ENCODE measurements around the gene NCKAP5. TPM values are rescaled to one million over a fixed set of nuclear protein-coding genes. Genes with fewer than 3 reads are reported as not detected.

The NCKAP5 gene
- total RNA-seq, 1 donor from 2014 or later = 0.46 TPM

DNA sequence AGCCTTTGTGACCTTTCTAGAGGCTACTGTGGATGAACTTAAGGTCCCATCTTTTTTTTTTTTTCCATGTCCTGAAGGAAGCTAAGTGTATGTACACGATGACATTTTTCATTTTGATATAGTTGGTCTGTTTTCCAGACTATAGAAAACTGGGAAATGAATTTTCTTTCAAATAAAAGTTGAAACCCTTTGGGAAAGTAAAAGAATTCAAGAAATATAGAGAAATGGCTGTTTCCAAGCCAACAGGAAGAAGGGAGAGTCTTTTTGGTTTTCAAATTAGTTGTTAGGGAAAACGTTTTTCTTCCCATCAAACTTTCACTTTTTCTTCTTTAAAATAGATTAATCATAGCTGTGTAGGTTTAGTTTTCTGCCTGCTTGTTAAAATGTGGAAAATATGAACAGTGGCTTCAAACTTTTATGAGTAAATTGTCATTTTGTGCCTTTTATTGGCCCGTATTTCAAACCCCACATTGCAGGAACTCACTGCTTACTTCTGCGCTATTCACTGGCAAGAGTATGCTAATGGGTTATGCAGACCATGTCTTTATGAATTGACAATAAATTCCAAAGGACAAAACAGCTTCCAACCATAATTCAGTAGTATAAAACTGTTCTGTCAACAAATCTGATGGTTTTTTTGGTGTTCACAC is 870.6 kb downstream of the NCKAP5 start:
- Mint-ChIP-seq H3K4me1 (ENCODE audit: unreplicated experiment) (no peaks in the 10 kb centered on the region), H3K36me3 (ENCODE audit: unreplicated experiment) (no peaks in the 10 kb centered on the region), H3K4me3 (ENCODE audit: unreplicated experiment) (no peak overlapping the region), H3K9me3 (ENCODE audit: unreplicated experiment) (no peaks in the 10 kb centered on the region), H3K27ac (ENCODE audit: unreplicated experiment) (no peak overlapping the region), H3K27me3 (ENCODE audit: unreplicated experiment) (no peaks in the 10 kb centered on the region)
- no peak for TF ChIP-seq CTCF (IDR thresholded peaks at IDR 0.05)
- DNase-seq (ENCODE audit: extremely low spot score, unreplicated experiment) = no peak

DNA sequence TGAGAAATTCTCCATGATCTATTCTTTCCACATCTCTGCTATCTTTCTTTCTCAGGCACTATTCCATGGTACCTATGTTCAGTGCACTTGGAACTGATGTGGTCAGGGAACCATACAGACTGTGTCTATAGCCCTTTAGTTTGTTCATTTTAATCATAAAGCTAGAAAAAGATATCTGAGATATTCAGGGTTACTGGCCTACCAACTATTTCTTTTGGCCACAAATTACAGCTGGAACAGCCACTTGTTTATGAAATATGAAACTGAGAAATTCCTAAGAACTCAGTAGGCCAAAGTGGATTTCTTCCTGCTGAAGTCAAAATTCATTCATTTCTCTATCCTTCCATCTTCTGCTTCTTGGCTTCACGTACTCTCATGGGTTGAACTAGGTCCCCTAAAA is 875.4 kb downstream of the NCKAP5 start:
- Mint-ChIP-seq H3K27me3 (ENCODE audit: unreplicated experiment) (no peaks in the 10 kb centered on the region), H3K4me3 (ENCODE audit: unreplicated experiment) (no peak overlapping the region), H3K9me3 (ENCODE audit: unreplicated experiment) (peaks cover 7% of the 10 kb centered on the region), H3K36me3 (ENCODE audit: unreplicated experiment) (no peaks in the 10 kb centered on the region), H3K4me1 (ENCODE audit: unreplicated experiment) (no peaks in the 10 kb centered on the region), H3K27ac (ENCODE audit: unreplicated experiment) (no peak overlapping the region)
- DNase-seq (ENCODE audit: extremely low spot score, unreplicated experiment) = no peak
- no peak for TF ChIP-seq CTCF (IDR thresholded peaks at IDR 0.05)

- Mint-ChIP-seq H3K36me3 (ENCODE audit: unreplicated experiment) (no peaks in the 10 kb centered on the region), H3K4me1 (ENCODE audit: unreplicated experiment) (no peaks in the 10 kb centered on the region), H3K9me3 (ENCODE audit: unreplicated experiment) (peaks cover 7% of the 10 kb centered on the region), H3K27me3 (ENCODE audit: unreplicated experiment) (no peaks in the 10 kb centered on the region), H3K4me3 (ENCODE audit: unreplicated experiment) (no peak overlapping the region), H3K27ac (ENCODE audit: unreplicated experiment) (no peak overlapping the region)
- TF ChIP-seq CTCF (IDR thresholded peaks at IDR 0.05) = no peak
- no peak for DNase-seq (ENCODE audit: extremely low spot score, unreplicated experiment)
Measured at GRCh38 chr2:132691556-132691955, 876.7 kb downstream of the NCKAP5 start.

GRCh38 chr2:132690664-132691303 is 877.5 kb downstream of the NCKAP5 start:
- Mint-ChIP-seq H3K4me1 (ENCODE audit: unreplicated experiment) (no peaks in the 10 kb centered on the region), H3K4me3 (ENCODE audit: unreplicated experiment) (no peak overlapping the region), H3K36me3 (ENCODE audit: unreplicated experiment) (no peaks in the 10 kb centered on the region), H3K9me3 (ENCODE audit: unreplicated experiment) (peaks cover 7% of the 10 kb centered on the region), H3K27ac (ENCODE audit: unreplicated experiment) (no peak overlapping the region), H3K27me3 (ENCODE audit: unreplicated experiment) (no peaks in the 10 kb centered on the region)
- DNase-seq (ENCODE audit: extremely low spot score, unreplicated experiment) = no peak
- no peak for TF ChIP-seq CTCF (IDR thresholded peaks at IDR 0.05)

- H3K27ac Mint-ChIP-seq (ENCODE audit: unreplicated experiment) = no peak overlapping the region
- H3K27me3 Mint-ChIP-seq (ENCODE audit: unreplicated experiment) = peaks cover 5% of the 10 kb centered on the region
- DNase-seq (ENCODE audit: extremely low spot score, unreplicated experiment) = no peak
- H3K4me3 Mint-ChIP-seq (ENCODE audit: unreplicated experiment) = no peak overlapping the region
- no peaks in the 10 kb centered on the region for H3K9me3 Mint-ChIP-seq (ENCODE audit: unreplicated experiment)
- H3K36me3 Mint-ChIP-seq (ENCODE audit: unreplicated experiment) = no peaks in the 10 kb centered on the region
- TF ChIP-seq CTCF (IDR thresholded peaks at IDR 0.05) = no peak
- H3K4me1 Mint-ChIP-seq (ENCODE audit: unreplicated experiment) = no peaks in the 10 kb centered on the region
Measured at GRCh38 chr2:132681766-132682165, 886.5 kb downstream of the NCKAP5 start.

All from osteocyte (in vitro differentiated cells).